A673 (cell line): ENCODE data around the gene IL1RAPL1. TPM values are rescaled to one million over a fixed set of nuclear protein-coding genes. Genes with fewer than 3 reads are reported as not detected.

Experiments used
- BruUV-seq: library from RNA; stranded (reverse); fragments of 400-500 nt; replicated peaks from 2 replicates; lab custom pipeline; 2021; lab: Mats Ljungman, UMichigan
- CTCF ChIA-PET: fragments of 300-600 bp; sonication (Branson Sonifier 250); formaldehyde crosslinking; loops from one replicate; lab custom pipeline; 2022; ENCODE audit warnings: antibody characterized with exemption; lab: Charles Lee
- POLR2A ChIA-PET: fragments of 300-600 bp; sonication (Branson Sonifier 250); formaldehyde crosslinking; loops from one replicate; lab custom pipeline; 2022; ENCODE audit warnings: antibody characterized with exemption; ENCODE audit not compliant: low non-redundant PET; lab: Charles Lee
- DNase-seq: peaks from one replicate; pipeline ENCODE4 v3.0.0-alpha.2; 2015; ENCODE audit warnings: low spot score
- H3K27ac ChIP-seq: fragments of 200-600 bp; sonication (generic); 2 replicates; pipeline ENCODE4 v1.5.1; 2016; ENCODE audit warnings: mixed run types, low read depth, mild to moderate bottlenecking, mixed read lengths, antibody characterized with exemption, low read length; ENCODE audit not compliant: poor library complexity, severe bottlenecking
- H3K27me3 ChIP-seq: fragments of 200-600 bp; sonication (generic); replicated peaks from 2 replicates; pipeline ENCODE4 v1.6.1; 2017; ENCODE audit warnings: mixed run types, low read depth, mild to moderate bottlenecking, mixed read lengths, antibody characterized with exemption, low read length; ENCODE audit not compliant: insufficient read depth, poor library complexity
- H3K36me3 ChIP-seq: fragments of 200-600 bp; sonication (generic); 2 replicates; pipeline ENCODE4 v1.6.1; 2016; ENCODE audit warnings: mixed run types, mild to moderate bottlenecking, mixed read lengths, antibody characterized with exemption, low read length; ENCODE audit not compliant: insufficient read depth, poor library complexity, severe bottlenecking
- H3K4me1 ChIP-seq: fragments of 200-600 bp; sonication (generic); 2 replicates; pipeline ENCODE4 v1.6.1; 2017; ENCODE audit warnings: mixed run types, mild to moderate bottlenecking, mixed read lengths, antibody characterized with exemption, low read length; ENCODE audit not compliant: insufficient read depth, poor library complexity, severe bottlenecking
- H3K4me3 ChIP-seq: fragments of 200-600 bp; sonication (generic); 2 replicates; pipeline ENCODE4 v1.5.1; 2016; ENCODE audit warnings: low read depth, mixed run types, mild to moderate bottlenecking, mixed read lengths, low read length; ENCODE audit not compliant: poor library complexity, severe bottlenecking
- H3K9me3 ChIP-seq: fragments of 200-600 bp; sonication (generic); 2 replicates; pipeline ENCODE4 v1.6.1; 2016; ENCODE audit warnings: mixed run types, low read depth, mild to moderate bottlenecking, mixed read lengths, antibody characterized with exemption, low read length; ENCODE audit not compliant: poor library complexity, severe bottlenecking
- CTCF ChIP-seq: fragments of 300-800, 200-600 bp; sonication (generic); conservative IDR thresholded peaks from 2 replicates; pipeline ENCODE4 v1.5.1; 2017; ENCODE audit warnings: low read depth, mild to moderate bottlenecking, antibody characterized with exemption, low read length, moderate library complexity, mixed read lengths
- EZH2 ChIP-seq: fragments of 200-600 bp; sonication (generic); IDR thresholded peaks from 2 replicates; pipeline ENCODE4 v1.6.1; 2017; ENCODE audit warnings: borderline replicate concordance, low read depth, mild to moderate bottlenecking, mixed read lengths, antibody characterized with exemption, low read length; ENCODE audit not compliant: poor library complexity, severe bottlenecking
- intact Hi-C: fragments of 100-400 bp; cut with micrococcal nuclease; formaldehyde crosslinking; loops from one replicate; pipeline ENCODE4 v1.10.0; 2022; ENCODE audit not compliant: unreplicated experiment
- total RNA-seq: library from RNA; stranded (reverse); gene quantifications from 2 replicates; pipeline ENCODE4 v1.2.3, GENCODE V29; 2021

The IL1RAPL1 gene
- total RNA-seq, 1 experiment from 2014 or later, result 0.21 TPM

- Histone ChIP-seq H3K4me1 (no peaks in the 10 kb centered on the region), H3K4me3 (no peak overlapping the region), H3K27ac (no peak overlapping the region), H3K27me3 (peaks cover 10% of the 10 kb centered on the region), H3K9me3 (no peaks in the 10 kb centered on the region), H3K36me3 (no peaks in the 10 kb centered on the region)
- DNase-seq, result no peak
- intact Hi-C loops, result no loop called here
- POLR2A ChIA-PET, result no interaction called here
- TF ChIP-seq EZH2 (no peak), CTCF (no peak)
- no TSS peak for BruUV-seq
- CTCF ChIA-PET, result no interaction called here
Observed at GRCh38 chrX:29787656-29788055, 1200.4 kb downstream of the IL1RAPL1 start.

- no peak overlapping the region for H3K27ac ChIP-seq
- no TSS peak for BruUV-seq
- peaks cover 17% of the 10 kb centered on the region for H3K27me3 ChIP-seq
- H3K36me3 ChIP-seq, result no peaks in the 10 kb centered on the region
- no peaks in the 10 kb centered on the region for H3K9me3 ChIP-seq
- TF ChIP-seq CTCF (no peak), EZH2 (no peak)
- intact Hi-C loops, result no loop called here
- ChIA-PET POLR2A (no interaction called here), CTCF (no interaction called here)
- H3K4me1 ChIP-seq, result peaks cover 2% of the 10 kb centered on the region
- DNase-seq, result no peak
- H3K4me3 ChIP-seq, result no peak overlapping the region
Observed at GRCh38 chrX:29788991-29789699, 1201.9 kb downstream of the IL1RAPL1 start.

GRCh38 chrX:29792335-29792734 lies 1205.1 kb downstream of the IL1RAPL1 start:
- ChIA-PET CTCF (no interaction called here), POLR2A (no interaction called here)
- H3K4me1 ChIP-seq, result peaks cover 5% of the 10 kb centered on the region
- DNase-seq, result no peak
- no TSS peak for BruUV-seq
- peaks cover 27% of the 10 kb centered on the region for H3K27me3 ChIP-seq
- intact Hi-C loops, result no loop called here
- no peak overlapping the region for H3K4me3 ChIP-seq
- no peaks in the 10 kb centered on the region for H3K9me3 ChIP-seq
- TF ChIP-seq CTCF (no peak), EZH2 (no peak)
- no peak overlapping the region for H3K27ac ChIP-seq
- H3K36me3 ChIP-seq, result no peaks in the 10 kb centered on the region
